Heart right ventricle (tissue), 16 donors: Measurements from ENCODE around the gene CMIP. TPM values are rescaled to one million over a fixed set of nuclear protein-coding genes. Genes with fewer than 3 reads are reported as not detected.
A peak's percentile ranks its signal among the peaks of the same experiment; 100 is the strongest.

Experiments used
- ATAC-seq, 8 donors: fragments of 200-7000 bp; cut with Tn5 transposase; one replicate each; pipeline ENCODE4 v1.9.1; 2020; ENCODE audit warnings: mild to moderate bottlenecking in 8 of 8, moderate library complexity in 8 of 8, moderate number of reproducible peaks in 1 of 8
- DNase-seq, 2 donors: peaks; one replicate each; pipeline ENCODE4 v3.0.0-alpha.2; 2020
- H3K27ac ChIP-seq, 10 donors: fragments of 200-600 bp; sonication (generic) in 2 of 10; one replicate each; pipeline versions ENCODE4 v1.5.0 to v1.8.0; 2020 to 2022; ENCODE audit warnings: mild to moderate bottlenecking in 3 of 10
- H3K27me3 ChIP-seq, 7 donors: fragments of 200-600 bp; one replicate each; pipeline ENCODE4 v1.8.0; 2021 to 2022; ENCODE audit warnings: mild to moderate bottlenecking in 2 of 7
- H3K36me3 ChIP-seq, 9 donors: fragments of 200-600 bp; sonication (generic) in 1 of 9; one replicate each; pipeline versions ENCODE4 v1.5.0 to v1.8.0; 2020 to 2022; ENCODE audit warnings: mild to moderate bottlenecking in 2 of 9
- H3K4me1 ChIP-seq, 9 donors: fragments of 200-600 bp; sonication (generic) in 1 of 9; one replicate each; pipeline versions ENCODE4 v1.5.0 to v1.8.0; 2020 to 2022; ENCODE audit warnings: mild to moderate bottlenecking in 4 of 9
- H3K4me3 ChIP-seq, 10 donors: fragments of 200-600 bp; sonication (generic) in 2 of 10; one replicate each; pipeline versions ENCODE4 v1.5.0 to v1.8.0; 2020 to 2022; ENCODE audit warnings: mild to moderate bottlenecking in 7 of 10, moderate library complexity in 2 of 10
- H3K9me3 ChIP-seq, 11 donors: fragments of 200-600 bp in 10 of 11; sonication (generic) in 2 of 11; one replicate each; pipeline versions ENCODE4 v1.5.0 to v1.8.0; 2013 to 2022; ENCODE audit warnings: mild to moderate bottlenecking in 2 of 11, control low read depth in 1 of 11, moderate library complexity in 1 of 11
- WGBS, 2 donors: extraction: QIAGEN DNeasy Blood & Tissue Kit; methylation state at CpG; one replicate each; pipeline ENCODE4 v1.1.7; 2013; ENCODE audit warnings: inconsistent platforms in 1 of 2; 5-methylcytosine and 5-hydroxymethylcytosine counted together
- intact Hi-C, 10 donors: fragments of 100-400 bp; cut with DNase I; formaldehyde crosslinking; loops; one replicate each; pipeline versions ENCODE4 v1.11.1 to v1.14.2; 2022
- polyA plus RNA-seq, 2 donors: library from polyadenylated mRNA; stranded (reverse); fragments of 200-250 nt; gene quantifications; one replicate each; pipeline ENCODE4 v1.2.3, GENCODE V29; 2013
- total RNA-seq, 10 donors: library from RNA; stranded (reverse); fragmentation: NEBNext Ultra II Directional in 3 of 10; extraction: Animal tissue kit (Norgen Biotek cat#: 25700) in 3 of 10; gene quantifications; one replicate each; pipeline versions ENCODE4 v1.2.1 to v1.2.4, GENCODE V29; 2021 to 2023
- TF ChIP-seq, protein P1 (sequence below), 9 donors: fragments of 200-600 bp; sonication (generic) in 2 of 9; IDR thresholded peaks; one replicate each; pipeline versions ENCODE4 v1.5.0 to v1.8.0; 2021 to 2022; ENCODE audit warnings: antibody characterized with exemption in 9 of 9, mild to moderate bottlenecking in 5 of 9, moderate library complexity in 1 of 9
- donor health status: Arrhythmogenic right ventricular cardiomyopathy.
- donor health status: ischemic (EF 13 %, LVEDD 7.1; RV severe dilation, severe dysfunction).
- donor health status: healthy with polysubstance abuse.
- donor health status: DM: no; HTN: yes; CAD: no.
- donor health status: DM: no; HTN: no; CAD: no.
- donor health status: ischemic (EF 25% LVEDD 6.9; RV normal size, moderate dysfunction).
- donor health status: ischemic (EF 25% LVEDD 5.7; RV mildly dilated, moderate dysfunction).
- donor health status: healthy.
- donor health status: DM: yes; HTN: yes; CAD: no.
- donor health status: Ischemic cardiomyopathy.
- donor health status: ischemic (EF 35%, LVEDD 5.7; RV mildly dilated, moderate dysfunction).
- donor health status: nonischemic (EF 11% LVEDD 7.7; RV severe dilation, severe dysfunction).
- donor health status: DM: yes; HTN: yes; CAD: no.
- donor health status: PGD.
- donor health status: ischemic (EF 29% LVEDD 5.4; RV normal size, mild dysfunction).
- donor health status: nonischemic (EF 23%, LVEDD 6.1; RV moderate dilation, normal function).

The CMIP gene
- total and polyA plus RNA-seq, 12 donors: 5.4 to 32.8 (median 13.0) TPM

- H3K36me3 ChIP-seq: no peaks in the 10 kb centered on the region
- 80 to 85% methylated on average over 5 of the region's 5 CpGs for WGBS, 2 donors
- no peak for ATAC-seq
- no peak for DNase-seq
- no peaks in the 10 kb centered on the region for H3K9me3 ChIP-seq
- H3K27ac ChIP-seq: peak overlapping the region in 1 of 10 donors; percentile 26
- H3K4me3 ChIP-seq: no peak overlapping the region
- TF ChIP-seq, protein P1, sequence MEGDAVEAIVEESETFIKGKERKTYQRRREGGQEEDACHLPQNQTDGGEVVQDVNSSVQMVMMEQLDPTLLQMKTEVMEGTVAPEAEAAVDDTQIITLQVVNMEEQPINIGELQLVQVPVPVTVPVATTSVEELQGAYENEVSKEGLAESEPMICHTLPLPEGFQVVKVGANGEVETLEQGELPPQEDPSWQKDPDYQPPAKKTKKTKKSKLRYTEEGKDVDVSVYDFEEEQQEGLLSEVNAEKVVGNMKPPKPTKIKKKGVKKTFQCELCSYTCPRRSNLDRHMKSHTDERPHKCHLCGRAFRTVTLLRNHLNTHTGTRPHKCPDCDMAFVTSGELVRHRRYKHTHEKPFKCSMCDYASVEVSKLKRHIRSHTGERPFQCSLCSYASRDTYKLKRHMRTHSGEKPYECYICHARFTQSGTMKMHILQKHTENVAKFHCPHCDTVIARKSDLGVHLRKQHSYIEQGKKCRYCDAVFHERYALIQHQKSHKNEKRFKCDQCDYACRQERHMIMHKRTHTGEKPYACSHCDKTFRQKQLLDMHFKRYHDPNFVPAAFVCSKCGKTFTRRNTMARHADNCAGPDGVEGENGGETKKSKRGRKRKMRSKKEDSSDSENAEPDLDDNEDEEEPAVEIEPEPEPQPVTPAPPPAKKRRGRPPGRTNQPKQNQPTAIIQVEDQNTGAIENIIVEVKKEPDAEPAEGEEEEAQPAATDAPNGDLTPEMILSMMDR (IDR thresholded peaks at IDR 0.05): no peak
- intact Hi-C loops: no loop called here
- no peaks in the 10 kb centered on the region for H3K27me3 ChIP-seq
- H3K4me1 ChIP-seq: peaks cover 9 to 90% (median 59%) of the 10 kb centered on the region in 9 donors
These were observed 103.3 kb downstream of the CMIP start for GRCh38 chr16:81547939-81548216.

- Histone ChIP-seq H3K9me3 (no peaks in the 10 kb centered on the region), H3K36me3 (no peaks in the 10 kb centered on the region), H3K27me3 (no peaks in the 10 kb centered on the region), H3K4me3 (no peak overlapping the region), H3K4me1 (peaks cover 12 to 90% (median 59%) of the 10 kb centered on the region in 9 donors), H3K27ac (no peak overlapping the region)
- DNase-seq (no peak), ATAC-seq (no peak)
- intact Hi-C loops: no loop called here
- WGBS, 2 donors: 93 to 94% methylated on average over 3 of the region's 3 CpGs
- TF ChIP-seq, protein P1 (IDR thresholded peaks at IDR 0.05): no peak
These were observed 103.9 kb downstream of the CMIP start for GRCh38 chr16:81548551-81548875.

GRCh38 chr16:81548876-81549546, 104.4 kb downstream of the CMIP start:
- intact Hi-C loops: no loop called here
- no peak for DNase-seq
- ATAC-seq: no peak
- 77 to 86% methylated on average over 10 of the region's 10 CpGs for WGBS, 2 donors
- Histone ChIP-seq H3K4me1 (peaks cover 13 to 90% (median 59%) of the 10 kb centered on the region in 9 donors), H3K4me3 (no peak overlapping the region), H3K27me3 (no peaks in the 10 kb centered on the region), H3K36me3 (no peaks in the 10 kb centered on the region), H3K27ac (no peak overlapping the region), H3K9me3 (no peaks in the 10 kb centered on the region)
- TF ChIP-seq, protein P1 (IDR thresholded peaks at IDR 0.05): no peak

GRCh38 chr16:81549547-81550431, 105.2 kb downstream of the CMIP start:
- TF ChIP-seq, protein P1 (IDR thresholded peaks at IDR 0.05): no peak
- intact Hi-C loops: loop anchor here in 1 of 10 donors (5.0 kb wide), 1 partner anchor 63 kb away; no protein-coding TSS in a partner anchor
- H3K4me3 ChIP-seq: no peak overlapping the region
- ATAC-seq (no peak), DNase-seq (no peak)
- WGBS, 2 donors: 97 to 99% methylated on average over 19 of the region's 19 CpGs
- H3K4me1 ChIP-seq: peaks cover 13 to 90% (median 59%) of the 10 kb centered on the region in 9 donors
- no peaks in the 10 kb centered on the region for H3K27me3 ChIP-seq
- H3K27ac ChIP-seq: peak overlapping the region in 2 of 10 donors; percentile 26 to 39
- H3K9me3 ChIP-seq: no peaks in the 10 kb centered on the region
- H3K36me3 ChIP-seq: no peaks in the 10 kb centered on the region
